Measurements from ENCODE around the gene LSS. TPM values are rescaled to one million over a fixed set of nuclear protein-coding genes. Genes with fewer than 3 reads are reported as not detected.

LSS gene
- total RNA-seq, 3 donors from 2014 or later (not counting 1 experiment from before 2014, with no cell fraction given): 59.9 to 82.2 (median 62.7) TPM

DNA sequence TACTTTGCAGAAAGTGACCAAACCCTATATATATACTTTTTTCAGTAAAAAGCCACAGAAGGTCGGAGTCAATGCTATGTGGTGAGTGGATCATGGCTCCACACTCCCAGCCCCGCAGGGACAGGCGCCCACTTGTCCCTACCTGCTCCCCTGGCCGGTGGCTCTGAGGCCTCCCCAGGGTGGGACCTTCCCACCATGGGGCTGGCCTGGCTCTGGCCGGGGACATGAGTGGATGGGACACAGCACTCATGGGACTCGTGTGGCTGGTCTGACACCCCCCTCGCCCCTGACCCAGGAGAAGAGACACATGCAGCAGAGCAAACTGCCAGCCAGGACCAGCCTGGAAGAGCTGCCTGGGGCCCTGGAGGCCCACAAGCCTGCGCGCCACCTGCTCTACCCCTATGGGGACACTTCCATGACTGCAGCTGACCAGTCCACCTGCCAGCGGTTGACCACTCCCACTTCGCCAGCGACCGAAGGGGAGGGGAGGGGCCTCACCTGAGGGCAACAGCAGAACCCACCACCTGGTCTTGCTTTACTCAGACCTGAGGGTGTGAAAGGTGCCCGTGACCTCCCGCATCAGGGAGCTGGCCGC lies 46.5 kb downstream of the LSS start:
- TF ChIP-seq, protein P1, sequence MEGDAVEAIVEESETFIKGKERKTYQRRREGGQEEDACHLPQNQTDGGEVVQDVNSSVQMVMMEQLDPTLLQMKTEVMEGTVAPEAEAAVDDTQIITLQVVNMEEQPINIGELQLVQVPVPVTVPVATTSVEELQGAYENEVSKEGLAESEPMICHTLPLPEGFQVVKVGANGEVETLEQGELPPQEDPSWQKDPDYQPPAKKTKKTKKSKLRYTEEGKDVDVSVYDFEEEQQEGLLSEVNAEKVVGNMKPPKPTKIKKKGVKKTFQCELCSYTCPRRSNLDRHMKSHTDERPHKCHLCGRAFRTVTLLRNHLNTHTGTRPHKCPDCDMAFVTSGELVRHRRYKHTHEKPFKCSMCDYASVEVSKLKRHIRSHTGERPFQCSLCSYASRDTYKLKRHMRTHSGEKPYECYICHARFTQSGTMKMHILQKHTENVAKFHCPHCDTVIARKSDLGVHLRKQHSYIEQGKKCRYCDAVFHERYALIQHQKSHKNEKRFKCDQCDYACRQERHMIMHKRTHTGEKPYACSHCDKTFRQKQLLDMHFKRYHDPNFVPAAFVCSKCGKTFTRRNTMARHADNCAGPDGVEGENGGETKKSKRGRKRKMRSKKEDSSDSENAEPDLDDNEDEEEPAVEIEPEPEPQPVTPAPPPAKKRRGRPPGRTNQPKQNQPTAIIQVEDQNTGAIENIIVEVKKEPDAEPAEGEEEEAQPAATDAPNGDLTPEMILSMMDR (IDR thresholded peaks at IDR 0.05): no peak
- Histone ChIP-seq H3K36me3 (ENCODE audit: control insufficient read depth, insufficient read depth, low read length) (no peaks in the 10 kb centered on the region), H3K4me3 (ENCODE audit: low read length) (no peak overlapping the region), H3K27me3 (ENCODE audit: control insufficient read depth, insufficient read depth, low read length) (no peaks in the 10 kb centered on the region), H3K9me3 (ENCODE audit: control insufficient read depth, insufficient read depth, low read length) (no peaks in the 10 kb centered on the region), H3K4me1 (ENCODE audit: control insufficient read depth, insufficient read depth, low read length) (peaks cover 16% of the 10 kb centered on the region), H3K27ac (ENCODE audit: low read length) (no peak overlapping the region)
- Mint-ChIP-seq H3K4me1 (no peaks in the 10 kb centered on the region), H3K4me3 (no peak overlapping the region), H3K27ac (no peak overlapping the region), H3K36me3 (no peaks in the 10 kb centered on the region), H3K9me3 (peaks cover 0 to 2% of the 10 kb centered on the region in 2 donors), H3K27me3 (ENCODE audit: low read depth in 2 of 2) (no peaks in the 10 kb centered on the region)
- intact Hi-C loops (cut with micrococcal nuclease): loop anchor here (5.0 kb wide), 1 partner anchor 40 kb away; no protein-coding TSS in a partner anchor
- no peak for DNase-seq
- no peak for ATAC-seq
- 91% methylated on average over 16 of the region's 16 CpGs for WGBS (ENCODE audit: insufficient coverage)

DNA sequence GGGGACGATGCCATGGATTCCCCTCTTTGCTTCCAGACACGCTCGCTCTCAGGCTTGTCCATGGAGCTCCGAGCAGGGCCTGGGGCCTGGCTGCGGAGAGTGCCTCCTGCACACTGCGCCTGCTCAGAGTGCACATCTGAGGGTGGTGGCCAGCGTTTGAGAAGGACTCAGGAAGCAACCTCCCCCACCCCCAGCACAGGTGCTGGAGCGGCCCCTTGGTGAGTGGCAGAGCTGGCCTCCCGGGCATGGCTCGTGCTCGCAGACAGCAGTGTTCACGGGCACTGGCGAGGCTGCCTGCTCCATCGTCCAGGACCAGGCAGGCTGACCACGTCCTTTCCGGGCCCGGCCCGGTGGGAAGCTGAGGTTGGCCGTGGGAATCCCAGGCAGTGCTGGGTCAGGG lies 47.1 kb downstream of the LSS start:
- ATAC-seq: no peak
- Histone ChIP-seq H3K27ac (ENCODE audit: low read length) (no peak overlapping the region), H3K36me3 (ENCODE audit: control insufficient read depth, insufficient read depth, low read length) (no peaks in the 10 kb centered on the region), H3K27me3 (ENCODE audit: control insufficient read depth, insufficient read depth, low read length) (no peaks in the 10 kb centered on the region), H3K4me1 (ENCODE audit: control insufficient read depth, insufficient read depth, low read length) (peaks cover 16% of the 10 kb centered on the region), H3K9me3 (ENCODE audit: control insufficient read depth, insufficient read depth, low read length) (no peaks in the 10 kb centered on the region), H3K4me3 (ENCODE audit: low read length) (no peak overlapping the region)
- H3K4me3 Mint-ChIP-seq: no peak overlapping the region
- 93% methylated on average over 19 of the region's 19 CpGs for WGBS (ENCODE audit: insufficient coverage)
- H3K9me3 Mint-ChIP-seq: peaks cover 0 to 2% of the 10 kb centered on the region in 2 donors
- H3K27ac Mint-ChIP-seq: no peak overlapping the region
- no peaks in the 10 kb centered on the region for H3K36me3 Mint-ChIP-seq
- intact Hi-C loops (cut with micrococcal nuclease): loop anchor here (5.0 kb wide), 1 partner anchor 39 kb away; no protein-coding TSS in a partner anchor
- DNase-seq: no peak
- H3K4me1 Mint-ChIP-seq: no peaks in the 10 kb centered on the region
- TF ChIP-seq, protein P1 (IDR thresholded peaks at IDR 0.05): no peak
- no peaks in the 10 kb centered on the region for H3K27me3 Mint-ChIP-seq (ENCODE audit: low read depth in 2 of 2)

DNA sequence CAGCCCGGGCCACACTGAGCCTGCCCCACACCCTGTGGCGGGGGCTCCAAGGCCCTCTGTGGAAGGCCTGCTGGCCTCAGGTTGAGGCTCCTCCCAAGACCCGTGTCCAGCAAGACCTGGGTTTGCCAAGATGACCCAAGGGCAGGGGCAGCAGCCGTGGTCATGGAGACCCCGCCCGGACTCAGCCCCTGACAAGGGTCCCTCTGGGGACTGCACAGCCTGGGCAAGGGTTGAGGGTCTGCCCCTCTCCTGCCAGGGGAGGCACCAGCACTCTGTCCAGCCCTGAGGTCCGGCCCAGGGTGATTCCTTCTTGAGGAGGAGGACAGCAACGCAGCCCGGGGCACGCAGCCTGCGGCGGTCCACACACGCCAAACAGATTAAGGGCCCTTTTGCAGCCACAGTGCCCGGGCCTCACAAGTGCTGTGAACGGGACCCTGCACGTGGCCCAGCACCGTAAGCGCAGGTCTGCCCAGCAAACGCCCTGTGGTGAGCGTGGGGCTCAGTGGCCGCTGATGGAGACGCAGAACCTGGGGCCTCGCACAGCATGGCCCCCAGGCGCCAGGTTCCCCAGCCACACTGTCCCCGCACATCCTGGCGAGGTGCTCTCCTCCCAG lies 47.7 kb downstream of the LSS start:
- no peaks in the 10 kb centered on the region for H3K27me3 ChIP-seq (ENCODE audit: control insufficient read depth, insufficient read depth, low read length)
- TF ChIP-seq, protein P1 (IDR thresholded peaks at IDR 0.05): no peak
- WGBS (ENCODE audit: insufficient coverage): 94% methylated on average over 26 of the region's 26 CpGs
- H3K36me3 ChIP-seq (ENCODE audit: control insufficient read depth, insufficient read depth, low read length): no peaks in the 10 kb centered on the region
- ATAC-seq (no peak), DNase-seq (no peak)
- peaks cover 0 to 2% of the 10 kb centered on the region in 2 donors for H3K9me3 Mint-ChIP-seq
- no peak overlapping the region for H3K27ac ChIP-seq (ENCODE audit: low read length)
- H3K4me1 ChIP-seq (ENCODE audit: control insufficient read depth, insufficient read depth, low read length): peaks cover 16% of the 10 kb centered on the region
- H3K27ac Mint-ChIP-seq: no peak overlapping the region
- no peaks in the 10 kb centered on the region for H3K36me3 Mint-ChIP-seq
- intact Hi-C loops (cut with micrococcal nuclease): loop anchor here (5.0 kb wide), 1 partner anchor 39 kb away; no protein-coding TSS in a partner anchor
- H3K4me3 Mint-ChIP-seq: no peak overlapping the region
- H3K4me1 Mint-ChIP-seq: no peaks in the 10 kb centered on the region
- H3K9me3 ChIP-seq (ENCODE audit: control insufficient read depth, insufficient read depth, low read length): no peaks in the 10 kb centered on the region
- no peak overlapping the region for H3K4me3 ChIP-seq (ENCODE audit: low read length)
- peaks cover 0 to 2% of the 10 kb centered on the region in 2 donors for H3K27me3 Mint-ChIP-seq (ENCODE audit: low read depth in 2 of 2)

Data from natural killer cell (primary cell).